Adipocyte (in vitro differentiated cells): Measurements from ENCODE around the gene C6orf52.
"Not testable (repeated sequence)": the region's sequence is repeated elsewhere in the genome, so short reads cannot be mapped to it uniquely, and the experiment has no call there.

ENCODE experiments used
- DNase-seq: peaks from one replicate; pipeline ENCODE4 v3.0.0-alpha.2; 2015; ENCODE audit warnings: low read depth
- H3K27me3 ChIP-seq: replicated peaks from 2 replicates; pipeline ENCODE4 v1.7.0; 2013; ENCODE audit warnings: mild to moderate bottlenecking, low read length, moderate library complexity; ENCODE audit not compliant: control insufficient read depth, insufficient read depth
- H3K36me3 ChIP-seq: 2 replicates; pipeline ENCODE4 v1.7.0; 2013; ENCODE audit warnings: low read length, mild to moderate bottlenecking, moderate library complexity; ENCODE audit not compliant: control insufficient read depth, insufficient read depth, severe bottlenecking
- H3K4me1 ChIP-seq: 2 replicates; pipeline ENCODE4 v1.7.0; 2013; ENCODE audit warnings: mild to moderate bottlenecking, low read length, moderate library complexity; ENCODE audit not compliant: control insufficient read depth, insufficient read depth
- H3K4me3 ChIP-seq: 2 replicates; pipeline ENCODE4 v1.7.0; 2013; ENCODE audit warnings: mild to moderate bottlenecking, low read length, moderate library complexity
- H3K9ac ChIP-seq: 2 replicates; pipeline ENCODE4 v1.7.0; 2013; ENCODE audit warnings: mild to moderate bottlenecking, low read length, moderate library complexity
- H3K9me3 ChIP-seq: 2 replicates; pipeline ENCODE4 v1.7.0; 2013; ENCODE audit warnings: mild to moderate bottlenecking, low read length, moderate library complexity; ENCODE audit not compliant: control insufficient read depth

The C6orf52 gene

DNA sequence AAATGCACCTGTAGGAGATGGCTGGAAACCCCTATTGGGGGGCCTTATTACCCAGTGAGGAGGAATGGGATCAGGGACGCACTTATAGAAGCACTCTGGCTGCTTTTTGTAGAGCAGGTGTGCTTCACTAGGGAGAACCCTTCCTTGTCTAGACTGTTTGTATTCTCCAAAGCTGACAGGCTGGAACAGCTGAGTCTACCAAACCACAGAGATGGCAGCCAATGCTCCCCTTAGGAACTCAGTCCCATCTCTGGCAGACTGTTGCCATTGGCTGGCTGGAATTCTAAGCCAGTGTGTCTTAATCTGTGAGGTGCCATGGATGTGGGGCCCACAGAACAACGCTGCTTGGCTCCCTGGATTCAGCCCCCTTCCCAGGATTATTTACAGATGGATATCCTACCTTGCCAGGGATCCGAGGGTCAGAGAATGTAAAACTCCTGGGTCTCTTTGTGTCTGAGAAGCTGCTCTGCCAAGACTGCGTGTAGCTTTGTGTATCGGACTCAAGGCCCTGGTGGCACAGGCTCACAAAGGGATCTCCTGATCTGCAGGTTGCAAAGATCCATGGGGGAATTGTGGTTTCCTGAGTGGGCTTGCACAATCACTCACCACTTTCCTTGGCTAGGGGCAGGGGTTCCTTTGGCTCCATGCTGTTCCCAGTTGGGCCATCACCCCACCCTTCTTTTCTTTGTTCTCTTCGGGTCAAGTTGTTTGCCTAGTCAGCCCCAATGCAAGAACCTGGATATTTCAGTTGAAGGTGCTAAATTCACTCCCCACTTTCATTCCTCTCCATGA is 26.1 kb downstream of the C6orf52 start:
- Histone ChIP-seq H3K4me3 (no peak overlapping the region), H3K9me3 (no peaks in the 10 kb centered on the region), H3K4me1 (no peaks in the 10 kb centered on the region), H3K9ac (no peak overlapping the region), H3K27me3 (no peaks in the 10 kb centered on the region), H3K36me3 (no peaks in the 10 kb centered on the region)
- DNase-seq = no peak

DNA sequence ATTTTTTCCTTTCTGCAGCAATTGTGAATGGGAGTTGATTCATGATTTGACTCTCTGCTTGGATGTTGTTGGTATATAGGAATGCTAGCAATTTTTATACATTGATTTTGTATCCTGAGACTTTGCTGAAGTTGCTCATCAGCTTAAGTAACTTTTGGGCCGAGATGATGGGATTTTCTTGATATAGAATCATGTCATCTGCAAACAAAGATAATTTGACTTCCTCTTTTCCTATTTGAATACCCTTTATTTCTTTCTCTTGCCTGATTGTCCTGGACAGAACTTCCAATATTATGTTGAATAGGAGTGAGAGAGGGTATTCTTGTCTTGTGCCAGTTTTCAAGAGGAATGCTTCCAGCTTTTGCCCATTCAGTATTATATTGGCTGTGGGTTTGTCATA is 28.8 kb downstream of the C6orf52 start:
- H3K4me1 ChIP-seq, H3K9me3 ChIP-seq, H3K9ac ChIP-seq, H3K4me3 ChIP-seq, DNase-seq, H3K36me3 ChIP-seq, H3K27me3 ChIP-seq: not testable (repeated sequence)

DNA sequence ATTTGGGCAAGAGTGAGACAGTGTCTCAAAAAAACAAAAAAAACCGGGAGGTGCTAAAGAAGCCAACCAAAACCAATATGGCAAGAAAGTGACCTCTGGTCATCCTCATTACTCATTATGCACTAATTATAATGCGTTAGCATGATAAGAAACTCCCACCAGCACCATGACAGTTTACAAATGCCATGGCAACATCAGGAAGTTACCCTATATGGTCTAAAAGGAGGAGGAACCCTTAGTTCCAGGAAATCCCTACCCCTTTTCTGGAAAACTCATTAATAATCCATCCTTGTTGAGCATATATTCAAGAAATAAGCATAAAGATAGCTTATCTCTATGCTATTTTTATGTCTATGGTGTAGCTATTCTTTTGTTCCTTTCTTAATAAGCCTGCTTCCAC is 31.7 kb downstream of the C6orf52 start:
- no peaks in the 10 kb centered on the region for H3K4me1 ChIP-seq
- no peaks in the 10 kb centered on the region for H3K36me3 ChIP-seq
- H3K9ac ChIP-seq = no peak overlapping the region
- H3K27me3 ChIP-seq = no peaks in the 10 kb centered on the region
- no peak overlapping the region for H3K4me3 ChIP-seq
- no peaks in the 10 kb centered on the region for H3K9me3 ChIP-seq
- DNase-seq = no peak

DNA sequence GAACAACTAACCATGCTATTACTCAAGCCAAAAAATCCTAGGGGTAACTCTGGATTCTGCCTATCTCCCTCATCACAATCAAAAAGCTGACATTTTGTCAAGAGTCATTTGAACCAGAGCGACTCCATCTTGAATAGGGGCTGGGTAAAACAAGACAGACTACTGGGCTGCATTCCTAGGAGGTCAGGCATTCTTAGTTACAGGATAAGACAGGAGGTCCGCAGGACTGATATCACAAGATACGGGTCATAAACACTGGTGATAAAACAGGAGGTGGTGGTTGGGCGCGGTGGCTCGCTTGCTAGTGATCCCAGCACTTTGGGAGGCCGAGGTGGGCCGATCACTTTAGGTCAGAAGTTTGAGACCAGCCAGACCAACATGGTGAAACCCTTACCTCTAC is 32.2 kb downstream of the C6orf52 start:
- no peak for DNase-seq
- no peak overlapping the region for H3K9ac ChIP-seq

DNA sequence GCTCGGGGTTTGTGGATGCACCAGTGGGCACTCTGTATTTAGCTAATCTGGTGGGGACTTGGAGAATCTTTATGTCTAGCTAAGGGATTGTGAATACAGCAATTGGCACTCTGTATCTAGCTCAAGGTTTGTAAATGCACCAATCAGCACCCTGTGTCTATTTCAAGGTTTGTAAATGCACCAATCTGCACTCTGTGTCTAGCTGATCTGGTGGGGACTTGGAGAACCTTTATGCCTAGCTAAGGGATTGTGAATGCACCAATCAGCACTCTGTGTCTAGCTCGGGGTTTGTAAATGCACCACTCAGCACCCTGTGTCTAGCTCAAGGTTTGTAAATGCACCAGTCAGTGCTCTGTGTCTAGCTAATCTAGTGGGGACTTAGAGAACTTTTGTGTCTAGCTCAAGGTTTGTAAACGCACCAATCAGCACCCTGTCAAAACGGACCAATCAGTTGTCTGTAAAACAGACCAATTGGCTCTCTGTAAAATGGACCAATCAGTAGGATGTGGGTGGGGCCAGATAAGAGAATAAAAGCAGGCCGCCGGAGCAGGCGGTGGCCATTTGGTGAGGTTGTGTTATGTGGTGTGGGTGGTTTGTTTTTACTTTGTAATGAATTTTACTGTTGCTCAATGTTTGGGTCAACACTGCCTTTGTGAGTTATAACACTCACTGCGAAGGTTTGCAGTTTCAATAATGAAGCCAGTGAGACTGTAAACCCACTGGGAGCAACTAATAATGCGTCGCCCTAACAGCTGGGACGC is 33.8 kb downstream of the C6orf52 start:
- not testable (repeated sequence) for H3K9me3 ChIP-seq, H3K4me1 ChIP-seq, H3K36me3 ChIP-seq, DNase-seq, H3K9ac ChIP-seq, H3K27me3 ChIP-seq
- H3K4me3 ChIP-seq = peak overlapping the region; percentile 27

More for the DNA sequence above, 32.2 kb downstream of the C6orf52 start:
- H3K4me1 ChIP-seq = no peaks in the 10 kb centered on the region
- H3K36me3 ChIP-seq = no peaks in the 10 kb centered on the region
- H3K4me3 ChIP-seq = no peak overlapping the region
- no peaks in the 10 kb centered on the region for H3K27me3 ChIP-seq
- no peaks in the 10 kb centered on the region for H3K9me3 ChIP-seq

DNA sequence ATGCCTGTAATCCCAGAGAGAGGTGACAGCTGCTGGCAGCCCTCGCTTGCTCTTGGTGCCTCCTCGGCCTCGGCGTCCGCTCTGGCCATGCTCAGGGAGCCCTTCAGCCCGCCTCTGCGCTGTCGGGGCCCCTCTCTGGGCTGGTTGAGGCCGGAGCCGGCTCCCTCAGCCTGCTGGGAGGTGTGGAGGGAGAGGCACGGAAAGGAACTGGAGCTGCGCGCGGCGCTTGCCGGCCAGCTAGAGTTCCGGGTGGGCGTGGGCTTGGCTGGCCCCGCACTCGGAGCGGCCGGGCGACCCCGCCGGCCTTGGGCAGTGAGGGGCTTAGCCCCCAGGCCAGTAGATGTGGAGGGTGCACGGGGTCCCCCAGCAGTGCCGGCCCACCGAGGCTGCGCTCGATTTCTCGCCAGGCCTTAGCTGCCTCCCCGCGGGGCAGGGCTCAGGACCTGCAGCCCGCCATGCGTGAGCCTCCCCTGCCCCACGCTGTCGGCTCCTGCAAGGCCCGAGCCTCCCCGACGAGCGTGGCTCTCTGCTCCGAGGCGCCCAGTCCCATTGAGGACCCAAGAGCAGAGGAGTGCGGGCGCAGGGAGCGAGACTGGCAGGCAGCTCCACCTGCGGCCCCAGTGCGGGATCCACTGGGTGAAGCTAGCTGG is 34.6 kb downstream of the C6orf52 start:
- Histone ChIP-seq H3K4me1 (no peaks in the 10 kb centered on the region), H3K9me3 (no peaks in the 10 kb centered on the region), H3K36me3 (no peaks in the 10 kb centered on the region), H3K9ac (no peak overlapping the region), H3K27me3 (no peaks in the 10 kb centered on the region), H3K4me3 (peak overlapping the region; percentile 27)
- DNase-seq = peak; percentile 43

DNA sequence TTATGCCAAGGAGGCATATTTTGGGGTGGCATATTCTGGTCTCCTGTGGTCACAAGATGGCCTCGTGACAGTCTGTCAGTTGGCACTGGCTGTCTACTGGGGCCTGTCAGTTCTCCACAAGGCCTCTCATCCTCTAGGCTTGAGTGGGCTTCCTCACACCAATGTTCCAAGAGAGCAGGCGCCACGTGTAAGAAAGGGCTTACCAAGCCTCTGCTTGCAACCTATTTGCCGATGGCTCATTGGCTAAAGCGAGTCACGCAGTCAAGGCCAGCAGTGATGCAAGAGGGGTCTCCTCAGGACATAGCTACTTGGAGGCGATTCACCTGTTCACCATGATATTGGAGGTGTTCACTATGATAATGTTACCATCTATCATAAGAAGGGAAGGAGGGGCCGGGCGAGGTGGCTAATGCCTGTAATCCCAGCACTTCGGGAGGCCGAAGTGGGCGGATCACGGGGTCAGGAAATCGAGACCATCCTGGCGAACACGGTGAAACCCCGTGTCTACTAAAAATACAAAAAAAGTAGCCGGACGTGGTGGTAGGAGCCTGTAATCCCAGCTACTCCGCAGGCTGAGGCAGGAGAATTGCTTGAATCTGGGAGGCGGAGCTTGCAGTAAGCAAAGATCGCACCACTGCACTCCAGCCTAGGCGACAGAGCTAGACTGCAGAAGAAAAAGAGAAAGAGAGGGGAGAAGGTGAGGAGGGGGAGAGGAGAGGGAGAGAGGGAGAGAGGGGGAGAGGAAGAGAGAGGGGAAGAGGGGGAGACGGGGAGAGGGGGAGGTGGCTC is 35.3 kb downstream of the C6orf52 start:
- Histone ChIP-seq H3K9me3 (no peaks in the 10 kb centered on the region), H3K4me1 (no peaks in the 10 kb centered on the region), H3K27me3 (no peaks in the 10 kb centered on the region), H3K9ac (no peak overlapping the region), H3K36me3 (no peaks in the 10 kb centered on the region), H3K4me3 (peak overlapping the region; percentile 27)
- no peak for DNase-seq

DNA sequence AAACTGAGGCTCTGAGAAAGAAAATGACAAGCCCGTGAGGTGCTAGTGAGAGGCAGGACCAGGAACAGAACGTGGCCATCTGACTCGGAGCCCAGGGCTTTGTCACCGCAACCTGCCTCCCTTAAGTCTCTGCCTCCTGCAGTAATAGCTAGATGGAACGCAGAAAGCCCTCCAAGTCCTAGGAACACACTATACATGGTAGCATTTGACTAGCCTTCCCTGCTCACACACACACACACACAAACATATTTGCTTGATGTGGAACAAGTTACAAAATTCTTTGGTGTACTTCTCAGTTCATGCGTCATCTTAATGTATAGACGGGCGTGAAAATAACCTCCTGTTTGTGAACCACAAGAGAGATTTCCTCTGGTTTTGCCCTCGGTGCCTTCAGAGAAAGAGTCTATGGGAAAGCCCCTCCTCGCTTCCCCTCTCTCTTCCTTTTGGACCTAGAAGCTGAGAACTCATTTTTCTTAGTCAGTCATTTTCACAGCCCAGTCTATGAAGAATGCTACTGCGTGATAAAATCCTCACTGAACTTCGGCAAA is 38.8 kb downstream of the C6orf52 start:
- H3K27me3 ChIP-seq = no peaks in the 10 kb centered on the region
- H3K9me3 ChIP-seq = no peaks in the 10 kb centered on the region
- DNase-seq = no peak

DNA sequence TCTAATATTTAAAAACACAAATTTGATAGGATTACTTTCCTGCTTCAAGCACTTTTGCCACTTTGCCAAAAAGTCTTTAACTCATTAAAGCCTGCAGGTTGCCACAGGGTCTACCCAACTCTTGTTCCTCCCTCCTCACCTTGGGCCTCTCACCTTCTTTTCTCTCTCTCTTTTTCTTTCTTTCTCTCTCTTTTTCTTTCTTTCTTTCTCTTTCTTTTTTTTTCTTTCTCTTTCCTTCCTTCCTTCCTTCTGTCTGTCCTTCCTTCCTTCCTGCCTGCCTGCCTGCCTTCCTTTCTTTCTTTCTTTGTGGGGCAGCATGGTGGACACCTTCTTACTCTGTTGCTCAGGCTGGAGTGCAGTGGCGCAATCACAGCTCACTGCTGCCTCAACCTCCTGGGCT is 50.2 kb downstream of the C6orf52 start:
- no peaks in the 10 kb centered on the region for H3K4me1 ChIP-seq
- H3K4me3 ChIP-seq = no peak overlapping the region
- no peaks in the 10 kb centered on the region for H3K27me3 ChIP-seq
- no peak overlapping the region for H3K9ac ChIP-seq
- no peaks in the 10 kb centered on the region for H3K36me3 ChIP-seq
- no peaks in the 10 kb centered on the region for H3K9me3 ChIP-seq
- DNase-seq = no peak

More for the DNA sequence above, 38.8 kb downstream of the C6orf52 start:
- Histone ChIP-seq H3K4me3 (no peak overlapping the region), H3K36me3 (no peaks in the 10 kb centered on the region), H3K4me1 (no peaks in the 10 kb centered on the region), H3K9ac (no peak overlapping the region)

DNA sequence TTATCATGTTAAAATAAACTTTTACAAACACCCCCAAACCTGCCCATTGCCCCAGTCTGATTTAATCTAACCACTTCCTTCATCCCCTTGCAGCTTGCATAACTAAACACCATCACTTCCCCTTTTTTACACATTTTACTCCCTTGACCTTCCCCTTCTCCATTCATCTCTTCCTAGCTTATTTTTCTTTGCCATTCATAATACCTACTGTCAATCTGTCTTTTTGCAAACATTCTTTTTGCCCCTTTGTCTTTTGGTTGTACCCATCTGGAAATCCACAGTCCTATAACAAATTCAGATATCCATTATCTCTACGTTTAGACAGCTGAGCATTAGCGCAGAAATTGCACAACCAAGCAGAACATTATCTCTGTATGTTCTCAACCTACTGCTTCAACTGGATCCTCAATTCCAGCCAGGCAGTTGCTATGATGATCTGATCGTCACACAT is 51.2 kb downstream of the C6orf52 start:
- H3K27me3 ChIP-seq = no peaks in the 10 kb centered on the region
- H3K4me1 ChIP-seq = no peaks in the 10 kb centered on the region
- no peak for DNase-seq

More for the DNA sequence above, 51.2 kb downstream of the C6orf52 start:
- no peaks in the 10 kb centered on the region for H3K9me3 ChIP-seq
- no peak overlapping the region for H3K4me3 ChIP-seq
- H3K36me3 ChIP-seq = no peaks in the 10 kb centered on the region
- H3K9ac ChIP-seq = no peak overlapping the region
